Endothelial cell of umbilical vein (primary cell): ENCODE data around the gene SLC22A8. TPM values are rescaled to one million over a fixed set of nuclear protein-coding genes. Genes with fewer than 3 reads are reported as not detected.

Experiments used
- BruUV-seq: library from RNA; stranded (reverse); fragments of 400-500 nt; replicated peaks from 2 replicates; lab custom pipeline; 2021; lab: Mats Ljungman, UMichigan
- CTCF ChIA-PET: fragments of 300-600, 350-600 bp; sonication (Branson Sonifier 250); formaldehyde crosslinking; loops from one replicate; lab custom pipeline; 2021; ENCODE audit warnings: antibody characterized with exemption, inconsistent platforms; lab: Charles Lee
- POLR2A ChIA-PET: fragments of 300-600, 350-600 bp; sonication (Branson Sonifier 250); formaldehyde crosslinking; loops from one replicate; lab custom pipeline; 2021; ENCODE audit warnings: antibody characterized with exemption, inconsistent platforms; lab: Charles Lee
- DNase-seq: peaks from one replicate; pipeline ENCODE4 v3.0.0-alpha.2; 2011; ENCODE audit warnings: low read depth, low spot score
- FAIRE-seq: peaks from 2 replicates; lab custom pipeline; 2011; peaks lifted over from hg19 to GRCh38; lab: Jason Lieb, UNC
- H2AFZ ChIP-seq: 2 replicates; pipeline ENCODE4 v1.6.0; 2012; ENCODE audit warnings: low read depth, low read length, control low read depth, inconsistent platforms
- H3K27ac ChIP-seq: 2 replicates; pipeline ENCODE4 v1.5.1; 2011; ENCODE audit warnings: low read depth, mild to moderate bottlenecking, control low read depth, low read length, moderate library complexity; ENCODE audit not compliant: insufficient read depth
- H3K27me3 ChIP-seq, 2 experiments: 2 replicates each; pipeline versions ENCODE4 v1.6.0 to v1.6.1; 2011; ENCODE audit warnings: low read length in 2 of 2, mixed read lengths in 1 of 2; ENCODE audit not compliant: control insufficient read depth in 2 of 2, insufficient read depth in 2 of 2
- H3K36me3 ChIP-seq, 2 experiments: 2 replicates in 1 of 2; 3 replicates in 1 of 2; pipeline ENCODE4 v1.5.1; 2011; ENCODE audit warnings: low read length in 2 of 2, mild to moderate bottlenecking in 1 of 2, moderate library complexity in 1 of 2; ENCODE audit not compliant: control insufficient read depth in 2 of 2, insufficient read depth in 2 of 2; ENCODE audit errors: extremely low read depth in 1 of 2
- H3K4me1 ChIP-seq: 3 replicates; pipeline ENCODE4 v1.5.1; 2011; ENCODE audit warnings: mild to moderate bottlenecking, low read length; ENCODE audit not compliant: control insufficient read depth, insufficient read depth; ENCODE audit errors: extremely low read depth
- H3K4me2 ChIP-seq: 2 replicates; pipeline ENCODE4 v1.6.1; 2011; ENCODE audit warnings: low read length, control low read depth, mixed read lengths; ENCODE audit not compliant: insufficient read depth
- H3K4me3 ChIP-seq, 3 experiments: fragments of 200-600 bp in 1 of 3; sonication (generic), shearing (Covaris generic) in 1 of 3; replicated peaks in 1 of 3; 2 replicates each; pipeline ENCODE4 v1.5.1; 2011 to 2016; ENCODE audit warnings: control low read depth in 3 of 3, low read length in 3 of 3, mild to moderate bottlenecking in 2 of 3, inconsistent platforms in 1 of 3, low read depth in 1 of 3, moderate library complexity in 1 of 3; ENCODE audit not compliant: insufficient read depth in 1 of 3
- H3K79me2 ChIP-seq: 2 replicates; pipeline ENCODE4 v1.6.0; 2012; ENCODE audit warnings: low read length, inconsistent platforms; ENCODE audit not compliant: control insufficient read depth, insufficient read depth
- H3K9ac ChIP-seq: replicated peaks from 2 replicates; pipeline ENCODE3; 2011; ENCODE audit warnings: low read length, control low read depth; ENCODE audit not compliant: insufficient read depth; ENCODE audit errors: extremely low read depth
- H3K9me1 ChIP-seq: replicated peaks from 3 replicates; pipeline ENCODE4 v1.6.0; 2011; ENCODE audit warnings: mild to moderate bottlenecking, low read length; ENCODE audit not compliant: control insufficient read depth, insufficient read depth; ENCODE audit errors: extremely low read depth
- H3K9me3 ChIP-seq: replicated peaks from 2 replicates; pipeline ENCODE4 v1.5.1; 2012; ENCODE audit warnings: low read length, inconsistent platforms; ENCODE audit not compliant: control insufficient read depth, insufficient read depth
- H4K20me1 ChIP-seq: replicated peaks from 2 replicates; pipeline ENCODE3; 2011; ENCODE audit warnings: mild to moderate bottlenecking, low read length; ENCODE audit not compliant: control insufficient read depth, insufficient read depth; ENCODE audit errors: extremely low read depth
- EZH2 ChIP-seq: IDR thresholded peaks from 2 replicates; pipeline ENCODE4 v1.6.1; 2012; ENCODE audit warnings: borderline replicate concordance, low read depth, mild to moderate bottlenecking, moderate library complexity, low read length, inconsistent platforms; ENCODE audit not compliant: severe bottlenecking
- FOS ChIP-seq: IDR thresholded peaks from 2 replicates; pipeline ENCODE4 v1.6.1; 2011; ENCODE audit warnings: mild to moderate bottlenecking, low read length, moderate library complexity, borderline replicate concordance; ENCODE audit not compliant: insufficient read depth
- GATA2 ChIP-seq: IDR thresholded peaks from 2 replicates; pipeline ENCODE4 v1.7.0; 2011; ENCODE audit warnings: low read depth, mild to moderate bottlenecking, moderate library complexity, mixed read lengths, low read length; ENCODE audit not compliant: insufficient read length, insufficient read depth
- JUN ChIP-seq: IDR thresholded peaks from 2 replicates; pipeline ENCODE4 v1.6.1; 2011; ENCODE audit warnings: borderline replicate concordance, low read depth; ENCODE audit not compliant: insufficient read length, insufficient read depth
- MYC ChIP-seq: IDR thresholded peaks from one replicate; pipeline ENCODE4 v1.6.1; 2011; ENCODE audit warnings: mild to moderate bottlenecking, low read depth, low read length
- POLR2A ChIP-seq: IDR thresholded peaks from 2 replicates; pipeline ENCODE4 v1.6.1; 2012; ENCODE audit warnings: low read depth, mild to moderate bottlenecking, control low read depth, low read length
- POLR2AphosphoS5 ChIP-seq: IDR thresholded peaks from 2 replicates; pipeline ENCODE4 v1.6.1; 2012; ENCODE audit warnings: low read depth, mild to moderate bottlenecking, control low read depth, low read length, moderate library complexity; ENCODE audit not compliant: insufficient read depth
- dilution Hi-C: fragments of 300-500 bp; cut with MboI; formaldehyde crosslinking; loops from one replicate; pipeline ENCODE4 v1.15.0; 2019; ENCODE audit warnings: low sequenced_read_pairs; ENCODE audit not compliant: extremely low pct_ligation_motif_present
- intact Hi-C: fragments of 100-400 bp; cut with micrococcal nuclease; formaldehyde crosslinking; loops from one replicate; pipeline ENCODE4 v1.10.0; 2022
- polyA plus RNA-seq, 4 experiments: library from polyadenylated mRNA; depleted of rRNA in 3 of 4; stranded (reverse) in 3 of 4; unstranded in 1 of 4; fragments of >200 nt; gene quantifications; 2 replicates each; pipeline versions ENCODE4 v1.2.1 to v1.2.3, GENCODE V29; 2011 to 2012; ENCODE audit warnings: missing spikeins in 1 of 4
- total RNA-seq: library from RNA; stranded (reverse); gene quantifications from 2 replicates; pipeline ENCODE4 v1.2.3, GENCODE V29; 2021
- TF ChIP-seq, protein P1 (sequence below), 2 donors: IDR thresholded peaks; 1 replicate in 1 of 2; 2 replicates in 1 of 2; pipeline ENCODE4 v1.5.1; 2011; ENCODE audit warnings: low read length in 2 of 2, mild to moderate bottlenecking in 2 of 2, moderate library complexity in 2 of 2, control low read depth in 1 of 2, inconsistent platforms in 1 of 2, low read depth in 1 of 2; ENCODE audit not compliant: insufficient read depth in 1 of 2; ENCODE audit errors: extremely low read depth in 1 of 2
- TF ChIP-seq, protein P2 (sequence below): IDR thresholded peaks from 2 replicates; pipeline ENCODE4 v1.6.1; 2011; ENCODE audit not compliant: insufficient read depth, insufficient read length

Gene SLC22A8
- total and polyA plus RNA-seq, 2 donors (not counting 3 experiments of a cell fraction or from before 2014, with no cell fraction given): not detected

DNA sequence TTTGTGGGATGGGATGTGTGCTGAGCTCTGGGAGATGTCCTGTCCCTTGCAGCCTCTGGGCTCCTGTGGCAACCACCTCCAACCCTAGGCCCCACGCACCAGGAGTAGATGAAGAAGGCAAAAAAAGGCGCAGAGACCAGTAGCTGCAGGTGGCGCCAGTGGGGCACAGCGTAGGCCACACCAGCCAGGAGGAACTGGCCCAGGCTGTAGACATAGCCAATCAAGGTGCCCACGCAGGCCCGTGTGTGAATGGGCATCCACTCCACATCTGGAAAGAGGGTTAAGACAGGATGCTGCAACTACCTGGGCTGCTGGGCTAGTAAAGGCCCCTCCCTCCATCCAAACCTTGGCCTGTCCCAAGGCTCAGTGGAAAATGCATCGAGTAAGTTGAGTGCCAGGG lies 33.9 kb downstream of the SLC22A8 start:
- Histone ChIP-seq H3K9me1 (no peaks in the 10 kb centered on the region), H3K4me1 (no peaks in the 10 kb centered on the region), H3K27ac (no peak overlapping the region), H3K27me3 (no peaks in the 10 kb centered on the region), H3K36me3 (no peaks in the 10 kb centered on the region), H3K4me3 (no peak overlapping the region), H3K79me2 (no peaks in the 10 kb centered on the region), H2AFZ (no peak overlapping the region), H3K9ac (no peak overlapping the region), H4K20me1 (no peaks in the 10 kb centered on the region), H3K9me3 (no peaks in the 10 kb centered on the region), H3K4me2 (no peak overlapping the region)
- ChIA-PET POLR2A (no interaction called here), CTCF (interaction anchor here (1.4 kb wide), 1 partner anchor 41 kb away, joined by 6 read pairs; no protein-coding TSS in a partner anchor)
- no peak for DNase-seq
- TF ChIP-seq, protein P1, sequence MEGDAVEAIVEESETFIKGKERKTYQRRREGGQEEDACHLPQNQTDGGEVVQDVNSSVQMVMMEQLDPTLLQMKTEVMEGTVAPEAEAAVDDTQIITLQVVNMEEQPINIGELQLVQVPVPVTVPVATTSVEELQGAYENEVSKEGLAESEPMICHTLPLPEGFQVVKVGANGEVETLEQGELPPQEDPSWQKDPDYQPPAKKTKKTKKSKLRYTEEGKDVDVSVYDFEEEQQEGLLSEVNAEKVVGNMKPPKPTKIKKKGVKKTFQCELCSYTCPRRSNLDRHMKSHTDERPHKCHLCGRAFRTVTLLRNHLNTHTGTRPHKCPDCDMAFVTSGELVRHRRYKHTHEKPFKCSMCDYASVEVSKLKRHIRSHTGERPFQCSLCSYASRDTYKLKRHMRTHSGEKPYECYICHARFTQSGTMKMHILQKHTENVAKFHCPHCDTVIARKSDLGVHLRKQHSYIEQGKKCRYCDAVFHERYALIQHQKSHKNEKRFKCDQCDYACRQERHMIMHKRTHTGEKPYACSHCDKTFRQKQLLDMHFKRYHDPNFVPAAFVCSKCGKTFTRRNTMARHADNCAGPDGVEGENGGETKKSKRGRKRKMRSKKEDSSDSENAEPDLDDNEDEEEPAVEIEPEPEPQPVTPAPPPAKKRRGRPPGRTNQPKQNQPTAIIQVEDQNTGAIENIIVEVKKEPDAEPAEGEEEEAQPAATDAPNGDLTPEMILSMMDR (IDR thresholded peaks at IDR 0.05; ENCODE audit: extremely low read depth in 1 of 2, insufficient read depth in 1 of 2, low read depth in 1 of 2, low read length in 2 of 2): peak in 1 of 2 donors; percentile 4
- TF ChIP-seq POLR2A: no peak
- intact Hi-C loops: no loop called here
- no TSS peak for BruUV-seq
- dilution Hi-C loops: no loop called here
- no peak for FAIRE-seq

DNA sequence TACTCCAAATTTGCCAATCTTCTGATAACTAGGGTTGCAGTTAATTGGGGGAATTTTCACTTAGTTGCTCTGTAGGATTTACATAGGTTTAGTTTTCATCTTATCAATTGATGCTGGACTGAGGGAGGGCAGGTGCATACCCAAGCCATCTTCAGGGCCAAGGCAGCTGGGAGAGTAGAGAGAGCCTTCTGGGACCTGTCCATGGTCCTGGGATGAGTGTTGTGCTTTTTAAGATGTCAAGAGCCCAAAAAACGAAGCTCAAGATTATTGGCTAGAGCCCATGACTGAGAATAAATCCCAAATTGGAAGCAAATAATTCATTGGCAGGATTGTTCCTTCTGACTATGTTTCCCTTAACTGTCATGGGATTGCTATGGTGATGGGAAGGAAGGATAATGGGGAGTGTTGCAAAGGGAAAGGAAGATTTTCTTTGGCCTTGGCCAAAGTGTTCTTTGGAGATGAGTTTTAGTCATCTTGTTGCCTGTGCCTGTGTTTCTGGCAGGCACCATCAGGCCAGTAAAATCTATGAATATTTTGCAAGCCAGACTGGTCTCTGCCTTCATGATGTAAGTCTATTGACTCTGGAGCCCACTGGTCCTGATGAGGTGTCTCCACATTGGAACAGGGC lies 35.4 kb downstream of the SLC22A8 start:
- H4K20me1 ChIP-seq: no peaks in the 10 kb centered on the region
- no peak overlapping the region for H2AFZ ChIP-seq
- intact Hi-C loops: no loop called here
- no peak for TF ChIP-seq GATA2
- TF ChIP-seq FOS: no peak
- no peak for TF ChIP-seq POLR2A
- TF ChIP-seq JUN: no peak
- TF ChIP-seq POLR2AphosphoS5: no peak
- no peak for TF ChIP-seq EZH2
- TF ChIP-seq, protein P2, sequence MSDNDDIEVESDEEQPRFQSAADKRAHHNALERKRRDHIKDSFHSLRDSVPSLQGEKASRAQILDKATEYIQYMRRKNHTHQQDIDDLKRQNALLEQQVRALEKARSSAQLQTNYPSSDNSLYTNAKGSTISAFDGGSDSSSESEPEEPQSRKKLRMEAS: no peak
- no peak for TF ChIP-seq MYC
- TF ChIP-seq, protein P1 (IDR thresholded peaks at IDR 0.05; ENCODE audit: extremely low read depth in 1 of 2, insufficient read depth in 1 of 2, low read depth in 1 of 2, low read length in 2 of 2): no peak
- no peaks in the 10 kb centered on the region for H3K9me1 ChIP-seq
- H3K4me2 ChIP-seq: no peak overlapping the region
- H3K9me3 ChIP-seq: no peaks in the 10 kb centered on the region
- H3K4me3 ChIP-seq: no peak overlapping the region
- no peaks in the 10 kb centered on the region for H3K4me1 ChIP-seq
- BruUV-seq: no TSS peak
- no peaks in the 10 kb centered on the region for H3K79me2 ChIP-seq
- CTCF ChIA-PET: interaction anchor here (0.9 to 1.4 kb wide), 5 partner anchors 9 to 74 kb away, joined by 3 to 5 read pairs (median 3); no protein-coding TSS in a partner anchor
- H3K9ac ChIP-seq: no peak overlapping the region
- FAIRE-seq: no peak
- dilution Hi-C loops: no loop called here
- H3K27me3 ChIP-seq: no peaks in the 10 kb centered on the region
- no peak overlapping the region for H3K27ac ChIP-seq
- POLR2A ChIA-PET: no interaction called here
- no peaks in the 10 kb centered on the region for H3K36me3 ChIP-seq
- DNase-seq: peak; percentile 6
